ENCODE measurements around the gene FBN1.

DNA sequence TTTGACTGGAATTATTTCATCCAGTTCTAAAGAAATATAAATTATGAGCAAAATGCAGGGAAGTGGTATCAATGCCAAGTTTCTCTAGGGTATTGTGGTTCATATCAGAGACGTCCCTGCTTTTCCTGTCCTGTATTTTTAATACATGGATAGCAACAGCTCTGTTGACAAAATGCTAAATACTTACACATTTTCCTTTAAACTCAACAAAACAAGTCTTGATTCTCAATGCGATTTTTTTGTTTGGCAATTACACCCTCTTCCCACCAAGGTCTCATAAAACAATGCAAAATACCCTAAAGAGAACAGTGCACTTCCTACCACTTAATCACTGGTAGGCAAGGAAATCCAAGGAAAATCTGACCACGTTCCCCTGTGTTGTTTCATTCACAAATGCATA is 194.3 kb downstream of the FBN1 start:
- TF ChIP-seq FOXM1 (CRISPR knock-in tag; IDR thresholded peaks at IDR 0.05), result no peak
- TF ChIP-seq U2AF2 (IDR thresholded peaks at IDR 0.05; ENCODE audit: low read depth, low read length), result no peak
- TF ChIP-seq ZNF839 (CRISPR knock-in tag; IDR thresholded peaks at IDR 0.05; ENCODE audit: borderline replicate concordance), result no peak
- TF ChIP-seq, protein P1, sequence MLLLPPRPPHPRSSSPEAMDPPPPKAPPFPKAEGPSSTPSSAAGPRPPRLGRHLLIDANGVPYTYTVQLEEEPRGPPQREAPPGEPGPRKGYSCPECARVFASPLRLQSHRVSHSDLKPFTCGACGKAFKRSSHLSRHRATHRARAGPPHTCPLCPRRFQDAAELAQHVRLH (CRISPR knock-in tag; IDR thresholded peaks at IDR 0.05; ENCODE audit: borderline replicate concordance, low read depth), result no peak
- TF ChIP-seq RNF2 (conservative IDR thresholded peaks at IDR 0.05; ENCODE audit: low read depth), result no peak
